CD4-positive, alpha-beta T cell treated with Interleukin-15 for 4 hours (primary cell): ENCODE results near the gene MEGF6.

Experiments used
- DNase-seq: peaks from one replicate; pipeline ENCODE4 v3.0.0-alpha.2; 2020; ENCODE audit warnings: low spot score

The MEGF6 gene

DNA sequence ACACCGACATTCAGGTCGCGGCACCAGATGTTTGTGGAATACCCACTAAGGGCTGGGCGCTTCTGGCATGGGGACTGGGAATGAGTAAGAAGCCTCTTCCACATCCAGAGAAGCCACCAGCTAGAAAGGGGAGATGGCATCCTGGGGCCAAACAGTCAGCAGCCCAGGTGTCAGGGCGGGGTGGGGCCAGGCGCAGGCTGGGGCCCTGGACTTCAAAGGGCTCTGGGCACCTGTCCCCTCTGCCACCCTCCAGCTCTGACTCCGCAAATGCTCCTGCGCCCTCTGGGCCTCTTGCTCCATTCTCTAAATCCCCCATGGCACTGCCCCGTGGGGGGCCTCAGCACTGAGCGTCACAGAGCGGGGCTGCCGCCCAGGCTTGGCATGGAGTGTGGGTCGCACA is 70.4 kb downstream of the MEGF6 start:
- no peak for DNase-seq

DNA sequence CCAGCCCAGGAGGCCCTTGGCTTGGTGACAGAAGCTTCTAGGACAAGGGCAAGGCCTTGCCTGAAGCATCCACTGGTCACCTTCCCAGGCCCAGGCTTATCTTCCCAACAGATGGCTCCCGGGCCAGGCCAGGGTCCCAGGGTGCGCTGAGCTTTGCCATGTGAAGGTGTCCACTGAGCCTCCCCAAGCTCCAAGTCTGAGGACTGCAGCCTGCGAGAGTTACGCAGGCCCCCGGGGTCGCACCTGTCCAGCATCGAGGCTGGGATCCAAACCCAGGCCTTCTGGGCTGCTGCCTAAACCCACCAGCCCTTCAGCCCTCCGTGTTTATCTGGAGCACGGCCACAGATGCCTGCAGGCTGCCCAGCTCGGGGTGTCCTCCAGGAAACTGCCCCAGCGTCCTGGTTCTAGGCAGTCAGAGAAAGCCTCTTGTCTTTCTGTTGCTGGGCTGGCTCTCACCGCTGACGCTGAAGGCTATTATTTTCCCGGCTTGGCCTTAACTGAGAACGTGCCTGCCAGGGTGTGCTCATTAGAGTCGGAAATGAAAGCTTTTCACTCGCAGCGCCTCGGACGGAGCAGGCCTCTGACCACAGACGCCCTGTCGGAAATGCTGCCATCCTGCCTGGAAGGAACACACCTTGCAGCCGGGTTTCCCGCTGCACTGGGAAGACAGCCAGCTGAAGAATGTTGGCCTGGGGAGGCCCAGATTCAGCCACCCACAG is 71.4 kb downstream of the MEGF6 start:
- DNase-seq = no peak

GRCh38 chr1:3537359-3537758 is 73.9 kb downstream of the MEGF6 start:
- DNase-seq = no peak

GRCh38 chr1:3536420-3537195 is 74.7 kb downstream of the MEGF6 start:
- no peak for DNase-seq

DNA sequence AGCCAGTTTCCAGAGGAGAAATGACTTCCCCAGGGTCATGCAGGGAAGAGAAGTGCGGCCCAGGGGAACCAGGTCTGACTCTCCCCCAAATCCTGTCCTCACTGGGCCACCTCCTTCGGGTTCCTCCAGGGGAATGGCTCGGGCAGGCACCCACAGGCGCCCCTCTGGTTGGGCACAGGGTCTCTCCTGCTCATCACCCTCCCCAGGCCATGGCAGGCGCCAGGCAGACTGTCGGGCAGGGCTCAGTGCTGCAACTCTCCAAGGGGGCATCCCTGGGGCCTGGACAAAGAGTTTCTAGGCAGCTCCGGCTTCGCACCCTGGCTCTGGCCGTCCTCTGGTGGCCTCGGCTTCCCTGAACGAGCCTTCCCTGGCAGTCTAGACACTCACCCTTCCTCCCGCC is 75.6 kb downstream of the MEGF6 start:
- no peak for DNase-seq

- DNase-seq = no peak
Measured at GRCh38 chr1:3534803-3535637, 76.3 kb downstream of the MEGF6 start.

GRCh38 chr1:3533067-3534048 is 78.0 kb downstream of the MEGF6 start:
- DNase-seq = no peak

- DNase-seq = no peak
Measured at GRCh38 chr1:3531928-3532327, 79.4 kb downstream of the MEGF6 start.

GRCh38 chr1:3530926-3531818 is 80.1 kb downstream of the MEGF6 start:
- peak; percentile 81 for DNase-seq

GRCh38 chr1:3530086-3530925 is 81.0 kb downstream of the MEGF6 start:
- DNase-seq = no peak

GRCh38 chr1:3529099-3529729 is 82.1 kb downstream of the MEGF6 start:
- no peak for DNase-seq

DNA sequence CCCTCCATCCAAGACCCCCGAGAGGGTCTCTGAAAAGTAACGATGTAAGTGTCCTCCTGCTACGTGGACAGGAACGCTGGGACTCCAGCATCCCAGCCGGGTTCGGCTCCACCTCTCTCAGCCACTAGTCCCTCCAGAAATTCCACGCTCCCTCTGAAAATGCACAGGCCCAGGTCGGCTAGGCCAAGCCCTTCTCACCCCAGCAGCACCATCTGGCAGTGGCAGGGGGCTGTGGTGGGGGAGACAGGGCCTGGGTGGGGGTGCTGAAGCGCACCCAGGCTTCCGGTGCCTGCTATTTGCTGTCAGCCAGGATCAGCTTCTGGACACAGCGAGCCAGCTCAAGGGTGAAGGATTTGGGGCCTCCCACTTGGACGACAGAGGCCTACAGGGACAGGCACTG is 83.5 kb downstream of the MEGF6 start:
- no peak for DNase-seq

DNA sequence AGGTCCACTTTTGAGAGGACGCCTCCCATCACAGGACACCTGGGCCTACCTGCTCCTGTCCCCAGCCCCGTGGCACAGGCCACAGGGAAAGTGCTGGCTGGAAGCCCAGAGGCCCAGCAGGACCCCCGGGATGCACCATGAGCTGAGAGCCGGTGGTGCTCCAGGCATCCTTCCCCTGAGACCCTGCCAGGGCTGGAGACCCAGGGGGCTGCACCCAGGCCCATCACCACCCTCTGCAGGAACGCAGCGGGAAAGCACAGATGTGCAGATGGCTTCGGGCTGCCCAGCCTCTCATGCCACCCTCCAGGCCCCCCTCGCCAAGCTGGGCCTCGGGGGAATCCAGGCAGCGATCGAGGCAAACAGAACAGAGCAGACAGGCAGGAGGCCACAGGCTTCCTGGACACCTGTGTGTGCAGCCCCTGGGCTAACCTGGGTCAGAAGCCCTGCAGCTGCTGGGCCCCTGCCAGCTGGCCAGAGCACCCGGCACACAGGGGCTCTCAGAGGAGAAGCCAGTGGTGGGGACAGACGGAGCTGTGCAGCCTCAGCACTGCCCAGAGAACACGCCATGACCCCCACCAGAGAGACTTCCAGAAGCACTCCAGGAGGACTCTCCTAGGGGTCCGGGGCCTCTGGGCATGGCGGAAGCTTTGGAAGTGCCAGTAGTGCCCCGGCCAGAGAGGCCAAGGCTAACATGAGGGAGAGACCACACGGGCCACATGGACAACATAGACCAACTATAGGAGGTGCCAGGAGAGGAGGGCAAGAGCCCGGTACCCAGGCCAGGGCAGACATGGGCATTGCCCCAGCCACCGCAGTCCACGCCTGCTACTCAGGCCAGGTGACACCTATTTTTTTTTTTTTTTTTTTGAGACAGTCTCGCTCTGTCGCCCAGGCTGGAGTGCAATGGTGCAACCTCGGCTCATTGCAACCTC is 85.5 kb downstream of the MEGF6 start:
- no peak for DNase-seq

GRCh38 chr1:3524556-3525203 is 86.6 kb downstream of the MEGF6 start:
- no peak for DNase-seq

DNA sequence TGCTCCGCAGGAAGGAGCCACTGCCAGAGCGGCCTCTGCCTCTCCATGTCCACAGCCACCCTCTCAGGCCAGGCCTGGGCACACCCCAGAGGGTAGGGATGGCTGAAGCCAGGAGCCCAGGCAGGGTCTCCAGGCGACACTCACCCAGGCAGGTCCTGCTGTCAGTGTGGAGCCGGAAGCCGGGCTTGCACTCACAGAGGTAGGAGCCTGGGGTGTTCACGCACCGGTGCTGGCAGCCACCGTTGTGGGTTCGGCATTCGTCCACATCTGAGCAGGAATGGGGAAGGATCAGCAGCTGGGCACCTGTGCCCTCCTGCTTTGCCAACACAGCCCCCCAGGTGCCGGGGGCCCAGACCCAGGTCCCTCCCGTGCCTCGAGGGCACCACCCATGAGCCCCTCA is 87.3 kb downstream of the MEGF6 start:
- DNase-seq = no peak

DNA sequence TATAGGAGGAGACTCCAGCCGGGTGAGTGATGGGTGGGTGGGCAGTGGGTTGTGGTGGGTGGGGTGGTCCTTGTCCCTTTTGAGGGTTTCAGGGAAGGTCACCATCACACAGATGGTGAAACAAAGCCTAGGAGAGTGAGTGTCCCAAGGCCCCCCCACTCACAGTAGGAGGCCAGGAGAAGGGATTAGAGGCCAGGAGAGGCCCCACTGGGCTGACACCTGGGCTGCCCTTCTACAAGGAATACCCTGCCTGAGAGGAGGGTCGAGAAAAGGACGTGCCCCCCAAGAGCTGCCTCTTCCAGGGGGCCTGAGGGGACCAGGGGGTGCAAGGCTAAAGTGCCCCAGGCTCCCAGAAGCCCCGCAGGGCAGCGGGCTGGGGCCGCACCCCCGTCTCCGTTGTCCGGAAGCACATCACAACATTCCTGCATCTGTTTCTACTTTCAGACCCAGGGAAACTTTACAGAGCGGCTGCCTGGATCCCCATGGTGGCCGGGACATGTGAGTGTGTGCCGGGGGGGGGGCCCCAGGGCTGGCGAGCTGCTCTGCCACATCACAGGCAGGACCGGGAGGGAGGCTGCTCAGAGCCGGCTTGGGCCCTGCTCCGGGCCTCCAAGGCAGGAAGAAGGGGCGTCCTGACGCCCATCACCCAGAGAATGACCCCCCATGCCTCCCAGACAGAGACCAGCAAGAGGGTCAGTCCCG is 88.6 kb downstream of the MEGF6 start:
- DNase-seq = no peak

DNA sequence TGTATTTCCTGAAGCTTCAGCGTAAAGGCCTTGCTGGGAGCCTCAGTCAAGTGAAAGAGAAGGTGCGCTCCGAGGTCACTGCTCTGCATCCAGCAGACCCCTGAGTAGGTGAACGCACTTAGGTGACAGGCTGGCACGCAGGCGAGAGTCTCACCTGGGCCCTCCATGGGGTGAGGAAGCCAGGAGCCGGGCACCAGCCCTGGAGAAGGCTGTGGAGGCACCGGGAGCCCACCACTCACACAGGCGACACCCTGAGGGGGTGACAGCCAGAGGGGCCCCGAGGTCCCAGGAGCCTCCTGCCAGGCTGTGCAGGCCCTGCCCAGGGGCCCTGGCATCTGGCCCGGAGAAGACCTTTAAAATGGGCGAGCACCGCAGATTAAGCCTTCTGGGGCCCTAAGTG is 89.2 kb downstream of the MEGF6 start:
- DNase-seq = no peak
